NCI-H69 (cell line): ENCODE results near the gene NEK10.
A peak's percentile ranks its signal among the peaks of the same experiment; 100 is the strongest.
"Not testable (repeated sequence)": the region's sequence is repeated elsewhere in the genome, so short reads cannot be mapped to it uniquely, and the experiment has no call there.

Experiments
- DNase-seq: peaks from one replicate; lab custom pipeline; 2025; lab: John Stamatoyannopoulos, UW

The NEK10 gene

GRCh38 chr3:27368831-27369607, at the start of gene NEK10:
NEK10 (minus strand) TSS chr3:27369383; CDS start chr3:27352882, 16,501 bp downstream.
- DNase-seq = peak; percentile 90

- DNase-seq = no peak
Observed at GRCh38 chr3:27415202-27415601, 46.0 kb upstream of the NEK10 start.

- no peak for DNase-seq
Observed at GRCh38 chr3:27392950-27393679, 23.9 kb upstream of the NEK10 start.

GRCh38 chr3:27392414-27392813, 23.2 kb upstream of the NEK10 start:
- not testable (repeated sequence) for DNase-seq

GRCh38 chr3:27391796-27392195, 22.6 kb upstream of the NEK10 start:
- DNase-seq = no peak

- DNase-seq = no peak
Observed at GRCh38 chr3:27387625-27388024, 18.4 kb upstream of the NEK10 start.

- DNase-seq = no peak
Observed at GRCh38 chr3:27385504-27385903, 16.3 kb upstream of the NEK10 start.

GRCh38 chr3:27384191-27384590, 15.0 kb upstream of the NEK10 start:
- no peak for DNase-seq

GRCh38 chr3:27380433-27381357, 11.5 kb upstream of the NEK10 start:
- DNase-seq = no peak

GRCh38 chr3:27378331-27378730, 9.1 kb upstream of the NEK10 start:
- DNase-seq = no peak

GRCh38 chr3:27376109-27376772, 7.1 kb upstream of the NEK10 start:
- no peak for DNase-seq

- no peak for DNase-seq
Observed at GRCh38 chr3:27366062-27366591, 3.1 kb downstream of the NEK10 start.

- peak; percentile 96 for DNase-seq
Observed at GRCh38 chr3:27360113-27361078, 8.8 kb downstream of the NEK10 start.

GRCh38 chr3:27358372-27358771, 10.8 kb downstream of the NEK10 start:
- DNase-seq = peak; percentile 84

GRCh38 chr3:27357665-27358258, 11.4 kb downstream of the NEK10 start:
- DNase-seq = peak; percentile 78

- DNase-seq = no peak
Observed at GRCh38 chr3:27356976-27357375, 12.2 kb downstream of the NEK10 start.

GRCh38 chr3:27354588-27355203, 14.5 kb downstream of the NEK10 start:
- peak; percentile 31 for DNase-seq

- no peak for DNase-seq
Observed at GRCh38 chr3:27354161-27354560, 15.0 kb downstream of the NEK10 start.

GRCh38 chr3:27353221-27353620, 16.0 kb downstream of the NEK10 start:
- DNase-seq = no peak
